Esophagus squamous epithelium (tissue), 4 donors: Measurements from ENCODE around the gene TFEC.

Experiments used
- CTCF ChIP-seq, 6 experiments: fragments of 450-650 bp in 4 of 6; fragments of 200-600 bp in 2 of 6; sonication (generic) in 2 of 6; IDR thresholded peaks; one replicate each; pipeline ENCODE4 v1.5.1; 2016 to 2019; ENCODE audit warnings: antibody characterized with exemption in 6 of 6, mild to moderate bottlenecking in 4 of 6, moderate library complexity in 4 of 6
- POLR2A ChIP-seq, 4 donors: fragments of 450-650 bp; IDR thresholded peaks; one replicate each; pipeline ENCODE4 v1.6.1; 2017; ENCODE audit warnings: antibody characterized with exemption in 4 of 4, mild to moderate bottlenecking in 4 of 4, moderate library complexity in 3 of 4

- TF ChIP-seq CTCF (IDR thresholded peaks at IDR 0.05): no peak
- no peak for TF ChIP-seq POLR2A (IDR thresholded peaks at IDR 0.05)
These were observed 97.1 kb downstream of the TFEC start for GRCh38 chr7:115933471-115933870.
